HG03103 (cell line): ENCODE data around the gene SHC4.
"Not testable (repeated sequence)": the region's sequence is repeated elsewhere in the genome, so short reads cannot be mapped to it uniquely, and the experiment has no call there.

Experiments
- ATAC-seq: cut with Tn5 transposase; IDR thresholded peaks from one replicate; pipeline ENCODE4 v1.9.1; 2021; ENCODE audit warnings: low read depth; ENCODE audit not compliant: unreplicated experiment

Gene SHC4

DNA sequence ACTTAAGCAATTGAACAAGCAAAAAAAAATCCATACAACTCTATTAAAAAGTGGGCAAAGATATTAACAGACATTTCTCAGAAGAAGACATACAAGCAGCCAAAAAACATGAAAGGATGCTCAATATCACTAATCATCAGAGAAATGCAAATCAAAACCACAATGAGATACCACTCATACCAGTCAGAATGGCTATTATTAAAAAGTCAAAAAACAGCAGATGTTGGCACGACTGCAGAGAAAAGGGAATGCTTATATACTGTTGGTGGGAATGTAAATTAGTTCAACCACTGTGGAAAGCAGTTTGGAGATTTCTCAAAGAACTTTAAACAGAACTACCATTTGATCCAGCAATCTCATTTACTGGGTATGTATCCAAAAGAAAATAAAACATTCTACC is 7.2 kb upstream of the SHC4 start:
- ATAC-seq: not testable (repeated sequence)

DNA sequence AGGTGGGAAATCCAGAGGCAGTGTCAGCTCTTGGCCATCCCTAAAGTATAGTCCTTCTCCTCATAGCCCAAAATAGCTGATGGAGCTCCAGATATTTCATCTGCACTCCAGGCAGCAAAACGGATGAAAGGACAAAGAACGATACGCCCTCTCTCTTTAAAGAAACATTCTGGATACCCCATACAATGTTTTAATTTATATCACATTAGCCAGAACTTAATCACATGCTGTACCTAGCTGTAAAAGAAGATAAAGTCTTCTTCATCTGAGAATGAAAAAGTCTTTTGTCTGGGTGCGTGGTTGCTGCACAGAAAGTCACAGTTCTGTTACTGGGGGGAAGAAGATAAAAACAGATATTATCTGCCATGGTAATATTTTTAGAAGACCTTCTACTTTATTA is 4.3 kb upstream of the SHC4 start:
- no peak for ATAC-seq

DNA sequence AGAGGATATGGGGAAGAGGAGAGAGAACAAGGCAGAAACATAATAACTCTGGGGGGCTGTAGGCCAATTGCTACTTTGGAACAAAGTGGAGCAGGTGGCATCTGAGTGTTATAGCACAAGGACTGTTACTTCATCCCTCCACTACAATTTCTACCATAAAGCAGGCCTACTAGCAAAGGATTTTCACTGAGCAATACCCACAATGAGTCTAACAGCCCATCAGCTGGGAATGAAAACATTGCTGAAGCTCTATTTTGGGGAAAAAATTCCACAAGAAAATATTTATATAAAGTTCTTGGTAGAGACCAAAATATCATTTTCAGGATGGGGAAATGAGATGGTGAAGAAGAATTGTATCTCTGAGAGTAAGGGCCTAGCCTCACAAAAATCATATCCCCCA is 3.6 kb upstream of the SHC4 start:
- no peak for ATAC-seq

DNA sequence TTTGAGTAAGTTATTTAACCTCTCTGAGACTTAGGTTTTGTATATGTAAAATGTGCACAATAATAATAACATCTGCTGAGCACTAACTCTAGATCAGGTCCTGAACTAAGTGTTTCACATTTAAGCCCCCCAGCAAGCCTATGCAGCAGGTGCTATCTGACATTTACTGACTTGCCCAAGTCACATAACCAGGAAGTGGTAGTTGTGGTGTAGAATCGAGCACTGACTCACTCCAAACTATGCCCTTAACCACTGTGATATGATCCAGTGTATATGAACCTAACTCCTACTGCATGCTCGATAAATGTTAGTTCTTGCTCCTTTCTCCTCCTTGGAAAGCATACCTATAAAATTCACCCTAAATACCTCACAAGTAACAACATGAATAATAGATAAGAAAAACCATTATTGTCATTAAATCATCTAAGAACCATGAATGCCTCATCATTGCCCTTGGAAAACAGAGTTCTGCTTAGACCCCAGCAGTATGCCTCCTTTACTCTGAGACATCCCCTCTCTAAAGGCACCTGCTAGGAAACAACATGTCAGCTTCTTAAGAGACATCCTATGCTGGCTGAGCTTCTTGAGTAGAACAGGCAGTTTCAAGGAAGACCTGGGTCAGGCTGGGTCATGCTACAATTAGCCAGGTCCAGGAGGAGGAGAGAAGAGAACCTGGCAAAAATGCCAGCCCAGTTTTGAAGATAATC is 3.0 kb upstream of the SHC4 start:
- peak; percentile 72 for ATAC-seq

DNA sequence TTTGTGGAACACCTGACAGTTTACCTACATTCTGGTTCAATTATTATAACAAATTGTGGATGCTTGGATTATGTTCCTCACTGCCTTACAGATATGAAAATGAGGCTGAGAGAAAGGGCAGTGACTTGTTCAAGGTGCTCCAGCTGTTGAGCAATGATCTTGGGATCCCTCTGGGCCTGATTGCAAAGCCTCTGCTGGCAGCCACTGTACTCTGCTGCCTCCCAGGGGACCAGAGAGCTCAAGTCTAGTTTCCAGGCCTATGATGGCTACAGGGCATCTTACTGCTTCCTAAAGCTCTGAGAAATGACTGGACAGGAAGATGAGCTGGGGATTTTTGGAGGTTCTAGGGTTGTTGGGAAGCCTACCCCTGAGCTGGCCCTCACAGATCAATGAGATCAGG is 2.3 kb upstream of the SHC4 start:
- ATAC-seq: peak; percentile 59

DNA sequence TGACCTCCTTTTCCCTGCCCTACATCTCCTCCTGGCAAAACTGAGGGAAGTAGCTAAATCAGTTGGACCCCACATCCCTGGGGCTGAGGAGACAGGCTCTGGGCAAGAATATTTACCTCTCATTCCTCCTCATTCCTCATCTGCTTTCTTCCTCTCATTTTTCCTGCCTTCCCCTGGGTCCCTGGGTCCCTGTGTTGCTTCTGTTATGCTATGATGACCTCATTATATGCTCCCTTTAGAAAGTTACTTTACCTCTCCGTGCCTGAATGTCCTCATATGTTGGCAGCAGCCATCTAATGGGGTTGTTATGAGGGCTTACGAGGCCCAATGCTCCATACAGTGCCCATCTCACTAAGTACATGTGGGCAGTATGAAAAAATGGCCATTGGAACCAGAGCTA is 1.2 kb upstream of the SHC4 start:
- ATAC-seq: no peak

DNA sequence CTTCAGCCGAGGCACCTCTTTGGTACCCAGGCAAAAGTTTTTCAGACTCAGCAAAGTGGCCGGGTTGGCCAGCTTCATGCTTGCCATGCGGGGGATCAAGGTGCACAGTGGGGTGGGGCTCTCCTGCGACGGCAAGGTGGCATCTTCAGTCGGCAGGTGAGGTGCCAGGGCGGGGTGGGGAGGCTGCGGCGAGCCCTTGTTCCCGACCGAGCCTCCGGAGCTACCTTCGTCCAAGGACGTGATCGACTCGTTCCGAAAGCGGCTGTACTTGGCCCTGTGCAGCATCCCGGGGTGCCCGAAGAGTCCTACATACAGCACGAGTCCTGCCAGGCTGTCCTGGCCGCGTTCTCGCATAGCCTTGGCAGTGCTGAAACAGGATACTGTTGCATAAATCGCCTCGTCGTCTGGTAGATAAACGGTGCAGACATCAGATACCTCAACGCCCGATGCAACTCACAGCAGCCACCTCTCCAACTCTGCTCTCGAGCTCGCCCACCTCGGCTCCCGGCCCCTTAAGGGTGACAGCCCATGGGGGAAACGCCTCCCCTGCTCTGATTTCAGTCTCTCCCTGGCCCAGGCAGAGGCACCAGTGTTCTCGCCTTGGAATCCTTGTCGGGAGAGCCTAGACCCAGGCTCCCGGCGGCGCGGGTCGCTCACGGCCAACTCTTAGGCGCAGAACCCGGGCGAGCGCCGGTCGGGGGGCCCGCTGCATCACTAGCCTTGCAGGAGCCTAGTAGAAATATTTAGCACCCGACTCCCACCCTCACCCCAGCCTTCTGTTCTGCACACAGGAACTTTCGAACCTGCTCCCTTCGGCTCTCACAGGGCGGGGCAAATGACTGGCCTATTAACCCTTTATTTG is 826 bp downstream of the SHC4 start:
- no peak for ATAC-seq

DNA sequence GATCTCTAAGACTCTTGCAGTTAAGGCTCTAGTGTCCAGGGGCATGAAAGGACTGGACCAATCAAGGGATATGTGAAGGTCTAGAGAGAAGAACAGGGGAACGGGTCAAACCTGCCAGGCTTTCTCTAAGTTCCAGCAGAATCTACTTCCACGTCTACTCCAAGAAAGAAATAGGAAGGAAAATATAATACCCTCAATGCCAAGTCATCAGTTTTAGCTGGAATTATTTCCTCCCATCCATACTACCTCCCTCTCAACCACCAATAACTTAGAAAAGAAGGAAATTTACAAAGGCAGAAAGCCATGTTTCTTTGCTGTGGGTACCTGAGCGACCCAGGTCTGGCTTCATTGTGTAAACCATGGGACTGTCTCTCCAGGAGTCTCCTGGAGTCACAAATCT is 7.8 kb downstream of the SHC4 start:
- ATAC-seq: no peak

DNA sequence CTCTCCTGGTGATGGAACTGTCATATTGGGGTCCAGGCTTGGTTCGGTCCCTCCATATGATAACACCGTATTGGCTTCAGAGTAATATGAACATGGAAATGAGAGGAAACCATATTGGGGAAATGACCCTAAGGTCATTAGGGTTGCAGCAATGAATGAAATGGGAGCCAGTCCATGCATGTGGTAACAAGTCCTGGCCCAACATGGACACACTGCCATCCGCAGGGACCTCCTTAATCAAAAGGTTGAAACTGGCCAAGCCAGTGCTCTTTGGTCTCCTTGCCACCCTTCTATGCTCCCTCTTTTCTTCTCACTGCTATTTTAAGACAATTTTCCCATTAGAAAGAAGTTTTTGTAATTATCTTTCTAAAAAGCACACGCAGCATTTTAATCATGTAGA is 8.3 kb downstream of the SHC4 start:
- ATAC-seq: no peak

DNA sequence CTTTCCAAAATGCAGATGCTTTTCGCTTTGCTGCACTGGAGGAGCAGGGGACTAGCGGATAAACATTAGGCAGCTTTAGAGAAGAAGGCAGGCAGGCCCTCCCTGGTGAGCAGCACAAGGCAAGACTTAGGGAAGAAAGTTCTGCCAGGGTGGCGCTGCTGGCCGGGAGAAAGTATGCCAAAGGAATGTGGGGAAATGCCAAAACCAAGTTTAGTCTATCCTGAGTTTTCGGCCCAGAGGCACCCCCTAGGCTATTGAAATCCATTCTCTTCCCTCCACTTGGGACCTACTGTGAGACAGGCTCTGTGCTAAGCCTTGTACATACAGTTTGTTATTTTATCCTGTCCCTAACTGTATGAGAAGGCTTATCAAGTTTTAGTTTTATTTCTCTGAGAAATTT is 9.2 kb downstream of the SHC4 start:
- no peak for ATAC-seq

DNA sequence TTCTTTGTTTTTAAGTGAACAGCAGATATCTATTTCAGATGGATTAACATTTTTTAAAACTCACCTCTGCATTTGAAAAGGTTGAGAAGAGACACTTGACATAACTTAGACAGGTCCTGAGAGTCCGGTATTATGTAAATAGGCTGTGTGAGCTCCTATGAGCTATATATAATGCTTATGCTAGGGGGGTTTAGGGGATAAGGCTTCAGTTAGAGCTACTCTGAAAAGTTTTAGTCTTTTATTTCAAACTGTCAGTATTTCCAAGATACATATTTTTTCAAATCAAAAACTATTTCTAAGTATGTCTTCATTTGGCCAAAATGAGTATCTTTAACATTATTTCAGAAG is 16.9 kb downstream of the SHC4 start:
- ATAC-seq: no peak

DNA sequence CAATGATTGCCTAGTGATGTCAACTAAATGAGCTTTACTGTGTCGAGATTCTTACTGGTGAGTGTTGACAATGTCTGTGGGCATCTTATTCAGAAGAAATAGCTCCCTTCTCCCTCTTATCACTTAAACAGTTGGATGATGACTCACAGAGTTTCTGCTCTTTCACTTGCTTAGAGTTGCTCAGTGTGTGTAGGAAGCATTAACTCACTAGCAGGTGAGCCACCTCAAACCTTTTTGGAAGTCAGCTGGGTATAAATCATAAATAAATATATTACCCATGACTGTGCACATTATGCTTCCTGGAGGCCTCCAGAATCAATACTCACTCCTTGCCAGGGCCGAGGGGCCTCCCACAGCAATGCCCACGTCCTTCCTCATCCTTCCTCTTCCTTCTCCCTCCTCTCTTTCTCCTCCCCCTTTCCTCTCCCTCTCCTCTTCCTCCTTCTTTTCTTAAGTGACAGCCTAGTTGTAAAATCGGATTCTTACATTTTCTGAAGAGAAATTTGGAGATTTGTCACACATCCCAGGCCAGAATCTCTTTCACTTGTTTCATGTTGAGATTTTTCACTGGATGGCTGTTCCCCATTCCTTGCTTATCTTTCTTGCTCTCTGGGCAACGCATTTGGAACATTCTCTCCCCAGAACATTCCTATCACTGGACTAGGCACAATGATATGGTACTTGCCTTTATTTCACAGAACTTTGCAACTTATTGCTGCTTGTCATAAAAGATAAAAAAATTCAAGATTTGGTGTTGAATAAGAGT is 17.5 kb downstream of the SHC4 start:
- ATAC-seq: no peak

DNA sequence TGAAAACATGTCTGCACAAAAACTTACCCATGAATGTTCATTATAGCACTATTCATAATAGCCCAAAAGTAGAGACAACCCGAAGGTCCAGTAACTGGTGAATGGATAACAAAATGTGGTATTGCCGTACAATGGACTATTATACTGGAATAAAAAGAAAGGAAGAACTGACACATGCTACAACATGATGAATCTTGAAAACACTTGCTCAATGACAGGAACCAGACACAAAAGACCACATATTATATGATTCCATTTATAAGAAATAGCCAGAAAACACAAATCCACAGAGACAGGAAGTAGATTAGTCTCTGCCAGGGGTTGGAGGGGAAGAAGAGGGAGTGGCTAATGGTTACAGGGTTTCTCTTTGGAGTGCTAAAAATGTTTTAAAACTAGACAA is 18.3 kb downstream of the SHC4 start:
- ATAC-seq: no peak

DNA sequence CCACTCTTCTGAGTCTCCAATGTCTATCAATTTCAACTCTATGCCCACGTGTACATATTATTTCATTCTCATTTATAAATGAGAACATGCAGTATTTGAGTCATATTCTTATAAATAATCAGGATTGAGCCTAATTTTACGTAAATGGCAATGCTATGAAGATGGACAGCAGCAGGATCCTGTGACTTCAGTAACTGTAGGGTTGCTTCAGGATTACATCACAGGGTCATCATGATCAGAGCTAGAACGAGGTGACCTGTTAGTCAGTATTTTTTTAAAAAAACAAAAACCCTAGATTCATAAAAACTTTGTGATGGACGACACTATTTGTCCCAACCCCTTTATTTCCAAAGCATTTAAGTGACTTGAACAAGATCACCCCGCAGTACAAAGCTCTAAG is 21.8 kb downstream of the SHC4 start:
- no peak for ATAC-seq

DNA sequence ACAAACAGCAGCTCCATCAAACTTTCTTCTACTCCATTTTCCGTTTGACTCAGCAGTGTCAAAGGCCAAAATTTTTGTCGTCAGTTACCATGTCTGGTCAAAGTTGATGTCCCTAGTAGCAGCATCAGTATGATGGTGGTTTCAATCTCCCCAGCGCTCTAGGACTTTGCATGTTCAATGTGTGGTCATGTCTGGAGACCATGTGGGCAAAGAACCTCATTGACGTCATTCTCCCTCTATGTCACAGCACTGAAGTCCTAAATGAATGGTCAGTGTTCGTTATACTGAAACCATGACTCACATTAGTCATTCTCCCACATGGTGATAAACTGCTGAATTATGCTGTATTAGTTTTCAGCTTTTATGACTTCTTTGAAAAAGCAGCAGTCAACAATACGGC is 23.2 kb downstream of the SHC4 start:
- ATAC-seq: peak; percentile 79

DNA sequence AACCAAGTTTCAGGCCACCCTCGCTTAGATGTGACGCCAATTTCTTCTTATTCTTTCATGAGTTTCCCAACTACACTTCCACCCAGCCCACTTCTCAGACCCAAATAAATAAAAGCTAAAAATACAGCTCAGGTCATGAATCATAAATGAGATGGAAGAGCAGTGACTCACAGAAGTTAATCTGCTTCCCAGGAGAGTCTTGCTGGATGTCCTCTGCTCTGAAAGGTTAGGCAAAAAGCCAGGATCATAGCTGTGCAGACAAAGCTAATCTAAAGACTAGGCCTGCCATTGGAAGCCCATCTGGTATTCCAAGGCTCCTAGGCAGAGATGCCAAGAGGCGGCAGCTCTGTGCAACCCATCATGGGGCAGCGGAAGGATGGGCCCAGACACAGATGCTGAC is 24.1 kb downstream of the SHC4 start:
- no peak for ATAC-seq

DNA sequence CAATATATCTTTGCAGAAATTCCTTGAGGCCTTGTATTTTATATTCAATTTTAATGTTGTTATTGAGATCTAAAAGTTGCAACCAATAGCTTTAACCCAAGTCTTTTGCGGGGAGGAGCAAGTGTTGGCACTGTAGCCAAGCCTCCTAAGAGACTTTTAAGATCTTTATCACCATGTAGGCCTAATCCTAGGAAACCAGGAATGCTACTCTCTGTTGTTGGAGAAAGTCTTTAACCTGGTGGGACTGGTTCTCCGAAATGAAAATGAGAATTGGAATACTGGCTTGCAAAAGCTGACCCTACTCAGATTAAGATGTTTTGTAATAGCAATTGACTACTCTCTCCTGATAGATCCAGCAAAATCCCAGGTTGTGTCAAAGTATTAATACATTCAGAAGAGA is 25.8 kb downstream of the SHC4 start:
- ATAC-seq: no peak

DNA sequence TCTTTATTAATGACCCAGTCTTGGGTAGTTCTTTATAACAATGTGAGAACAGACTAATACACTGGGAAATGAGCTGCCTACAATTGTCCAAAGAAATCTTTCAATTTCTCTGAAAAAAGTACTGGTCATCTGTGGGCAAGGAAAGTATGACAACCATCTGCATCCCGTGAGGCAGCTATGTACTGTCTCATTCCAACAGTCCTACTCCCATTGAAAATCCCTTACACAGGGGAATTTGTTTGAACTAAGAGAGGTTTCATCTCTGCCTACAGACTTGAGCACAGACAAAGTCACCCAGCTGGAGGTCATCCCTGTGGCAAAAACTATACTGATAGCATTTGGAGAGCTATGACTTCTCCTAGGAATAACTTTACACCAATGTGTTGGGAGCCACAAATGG is 27.1 kb downstream of the SHC4 start:
- ATAC-seq: no peak

DNA sequence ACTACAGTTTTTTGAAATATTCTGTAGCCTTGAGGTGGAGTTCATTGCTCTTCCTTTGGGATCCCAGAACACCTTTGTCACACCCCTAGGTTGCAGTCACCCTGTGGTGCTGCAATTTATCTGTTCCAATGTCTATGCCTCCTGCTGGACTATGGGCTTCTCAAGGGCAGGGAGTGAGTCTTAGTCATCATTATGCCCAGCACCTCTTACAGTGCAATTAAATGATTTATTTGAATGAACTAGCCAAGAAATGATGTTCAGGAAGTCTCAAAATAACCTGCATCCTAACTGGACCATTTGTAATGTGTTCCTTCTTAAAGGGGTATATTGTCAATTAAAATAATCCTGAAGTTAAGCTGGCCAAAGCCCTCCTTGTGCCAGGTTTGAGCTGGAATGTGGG is 28.5 kb downstream of the SHC4 start:
- ATAC-seq: no peak

DNA sequence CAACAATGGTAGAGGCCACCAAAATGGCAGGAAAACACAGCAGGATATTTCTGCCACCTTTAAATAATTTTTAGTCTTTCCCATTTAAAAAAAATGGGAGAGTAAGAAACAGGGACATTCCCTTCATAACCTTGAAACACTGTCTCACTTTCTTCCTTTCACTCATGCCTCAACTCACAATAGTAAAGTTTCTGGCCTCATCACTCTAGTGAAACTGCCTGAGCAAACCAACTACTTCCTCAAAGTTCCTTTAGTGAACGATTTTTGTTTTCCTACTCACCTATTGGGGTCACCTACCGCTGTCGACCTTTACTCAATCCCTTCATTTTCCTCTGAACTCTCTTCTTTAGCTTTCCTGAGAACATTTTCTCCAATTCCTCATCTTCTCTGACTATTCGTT is 33.0 kb downstream of the SHC4 start:
- ATAC-seq: no peak

DNA sequence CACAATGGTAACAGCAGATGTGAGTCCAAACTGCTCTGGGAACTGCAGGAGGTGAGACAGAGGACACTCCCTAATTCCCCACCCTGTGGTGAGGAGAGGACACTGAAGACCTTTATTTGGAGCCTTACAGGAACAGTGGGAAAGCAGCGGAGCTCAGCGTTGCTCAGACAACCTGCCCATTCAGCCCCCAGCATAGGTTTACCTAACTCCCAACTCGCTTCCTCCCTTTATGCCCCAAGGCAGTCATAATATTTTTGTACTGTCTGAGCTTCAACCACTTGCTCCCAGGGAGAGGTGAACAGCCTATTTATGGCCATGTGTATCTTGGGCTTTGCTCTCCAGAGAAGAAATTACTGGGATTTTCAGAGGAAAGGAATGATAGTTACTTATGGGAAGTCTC is 34.1 kb downstream of the SHC4 start:
- no peak for ATAC-seq
